IMR-90 (cell line): Measurements from ENCODE around the gene LRRC40. TPM values are rescaled to one million over a fixed set of nuclear protein-coding genes. Genes with fewer than 3 reads are reported as not detected.

Source experiments
- ATAC-seq: fragments of 200-7000 bp; cut with Tn5 transposase; 2 replicates; pipeline ENCODE4 v1.9.1; 2020; ENCODE audit warnings: low read depth, mild to moderate bottlenecking, moderate library complexity
- BruUV-seq: library from RNA; stranded (reverse); fragments of 400-500 nt; replicated peaks from 2 replicates; lab custom pipeline; 2021; lab: Mats Ljungman, UMichigan
- CTCF ChIA-PET: fragments of 300-600 bp; formaldehyde crosslinking; extraction: SDS; loops from one replicate; lab custom pipeline; 2021; ENCODE audit warnings: antibody characterized with exemption; lab: Yijun Ruan, JAX
- POLR2A ChIA-PET: fragments of 300-600 bp; sonication (Branson Sonifier 250); formaldehyde crosslinking; loops from one replicate; lab custom pipeline; 2022; ENCODE audit warnings: antibody characterized with exemption; ENCODE audit not compliant: unreplicated experiment; lab: Charles Lee
- DNase-seq: peaks from one replicate; pipeline ENCODE4 v3.0.0; 2013
- H2AFZ ChIP-seq: replicated peaks from 2 replicates; pipeline ENCODE3; 2013; ENCODE audit warnings: low read length, mild to moderate bottlenecking; ENCODE audit not compliant: poor library complexity
- H2AK5ac ChIP-seq: 2 replicates; pipeline ENCODE4 v1.6.1; 2013; ENCODE audit warnings: low read depth, low read length, inconsistent platforms
- H2AK9ac ChIP-seq: replicated peaks from 2 replicates; pipeline ENCODE3; 2013; ENCODE audit warnings: mild to moderate bottlenecking, low read depth, low read length, moderate library complexity; ENCODE audit not compliant: poor library complexity
- H2BK120ac ChIP-seq: 2 replicates; pipeline ENCODE4 v1.6.1; 2013; ENCODE audit warnings: low read depth, low read length, inconsistent platforms
- H2BK15ac ChIP-seq: 3 replicates; pipeline ENCODE4 v1.6.1; 2013; ENCODE audit warnings: low read depth, low read length, inconsistent platforms
- H2BK20ac ChIP-seq: 2 replicates; pipeline ENCODE4 v1.6.1; 2013; ENCODE audit warnings: low read depth, mild to moderate bottlenecking, inconsistent platforms, low read length, moderate library complexity
- H2BK5ac ChIP-seq: 2 replicates; pipeline ENCODE4 v1.6.1; 2013; ENCODE audit warnings: mild to moderate bottlenecking, low read depth, low read length, inconsistent platforms; ENCODE audit not compliant: poor library complexity, severe bottlenecking
- H3K14ac ChIP-seq: replicated peaks from 2 replicates; pipeline ENCODE4 v1.6.1; 2013; ENCODE audit warnings: low read depth, low read length, inconsistent platforms
- H3K18ac ChIP-seq: 2 replicates; pipeline ENCODE4 v1.6.1; 2013; ENCODE audit warnings: low read depth, low read length, control low read depth
- H3K23ac ChIP-seq: 2 replicates; pipeline ENCODE4 v1.6.1; 2013; ENCODE audit warnings: low read depth, low read length, inconsistent platforms
- H3K27ac ChIP-seq: 2 replicates; pipeline ENCODE4 v1.5.1; 2013; ENCODE audit warnings: mild to moderate bottlenecking, control low read depth, low read length; ENCODE audit not compliant: insufficient read depth
- H3K27me3 ChIP-seq: 2 replicates; pipeline ENCODE4 v1.6.1; 2013; ENCODE audit warnings: low read length; ENCODE audit not compliant: control insufficient read depth, insufficient read depth
- H3K36me3 ChIP-seq: 2 replicates; pipeline ENCODE4 v1.6.1; 2013; ENCODE audit warnings: low read length, mixed read lengths; ENCODE audit not compliant: control insufficient read depth, insufficient read depth
- H3K4ac ChIP-seq: 2 replicates; pipeline ENCODE4 v1.6.1; 2013; ENCODE audit warnings: low read depth, low read length, inconsistent platforms
- H3K4me1 ChIP-seq: 2 replicates; pipeline ENCODE4 v1.6.1; 2013; ENCODE audit warnings: low read length, mixed read lengths; ENCODE audit not compliant: control insufficient read depth, insufficient read depth
- H3K4me2 ChIP-seq: 2 replicates; pipeline ENCODE4 v1.6.1; 2013; ENCODE audit warnings: low read depth, mild to moderate bottlenecking, control low read depth, low read length, moderate library complexity
- H3K4me3 ChIP-seq: 2 replicates; pipeline ENCODE4 v1.5.1; 2013; ENCODE audit warnings: low read depth, mild to moderate bottlenecking, control low read depth, low read length, moderate library complexity; ENCODE audit not compliant: insufficient read depth
- H3K56ac ChIP-seq: 2 replicates; pipeline ENCODE4 v1.6.1; 2013; ENCODE audit warnings: low read length, inconsistent platforms; ENCODE audit not compliant: insufficient read depth; ENCODE audit errors: extremely low read depth
- H3K79me1 ChIP-seq, 2 experiments: 2 replicates each; pipeline ENCODE4 v1.6.1; 2013; ENCODE audit warnings: low read length in 2 of 2, inconsistent platforms in 1 of 2, low read depth in 1 of 2
- H3K9ac ChIP-seq: 2 replicates; pipeline ENCODE4 v1.6.1; 2013; ENCODE audit warnings: low read depth, low read length, control low read depth
- H3K9me1 ChIP-seq: 2 replicates; pipeline ENCODE4 v1.6.1; 2013; ENCODE audit warnings: low read length, inconsistent platforms; ENCODE audit not compliant: insufficient read depth
- H3K9me3 ChIP-seq: 2 replicates; pipeline ENCODE4 v1.6.1; 2013; ENCODE audit warnings: low read length; ENCODE audit not compliant: control insufficient read depth, insufficient read depth
- H4K20me1 ChIP-seq: 2 replicates; pipeline ENCODE4 v1.6.1; 2013; ENCODE audit warnings: low read length, inconsistent platforms; ENCODE audit not compliant: insufficient read depth
- H4K5ac ChIP-seq: 2 replicates; pipeline ENCODE4 v1.6.1; 2013; ENCODE audit warnings: mild to moderate bottlenecking, low read depth, low read length, control low read depth
- H4K8ac ChIP-seq, 2 experiments: 2 replicates each; pipeline ENCODE4 v1.6.1; 2013; ENCODE audit warnings: low read depth in 2 of 2, low read length in 2 of 2, control low read depth in 1 of 2, inconsistent platforms in 1 of 2
- H4K91ac ChIP-seq: 2 replicates; pipeline ENCODE4 v1.6.1; 2013; ENCODE audit warnings: low read depth, low read length, inconsistent platforms; ENCODE audit not compliant: insufficient read depth
- BHLHE40 ChIP-seq: fragments of 150-350 bp; IDR thresholded peaks from 2 replicates; pipeline ENCODE4 v1.6.1; 2016; ENCODE audit warnings: mild to moderate bottlenecking, low read depth, low read length
- CHD1 ChIP-seq: IDR thresholded peaks from 2 replicates; pipeline ENCODE4 v1.6.1; 2012; ENCODE audit warnings: low read depth, low read length, improper control_type of control experiment
- FOS ChIP-seq: fragments of 150-350 bp; IDR thresholded peaks from 2 replicates; pipeline ENCODE4 v1.6.1; 2016; ENCODE audit warnings: low read depth, low read length
- MAFK ChIP-seq: IDR thresholded peaks from 2 replicates; pipeline ENCODE4 v1.6.1; 2012; ENCODE audit warnings: low read depth, low read length, improper control_type of control experiment
- NFE2L2 ChIP-seq: fragments of 150-350 bp; IDR thresholded peaks from 2 replicates; pipeline ENCODE4 v1.6.1; 2016; ENCODE audit warnings: low read depth, mild to moderate bottlenecking, low read length
- POLR2A ChIP-seq: IDR thresholded peaks from 2 replicates; pipeline ENCODE4 v1.6.1; 2012; ENCODE audit warnings: mild to moderate bottlenecking, low read depth, low read length
- RAD21 ChIP-seq: IDR thresholded peaks from 2 replicates; pipeline ENCODE4 v1.6.1; 2012; ENCODE audit warnings: low read length, improper control_type of control experiment
- RCOR1 ChIP-seq: IDR thresholded peaks from 2 replicates; pipeline ENCODE4 v1.6.1; 2012; ENCODE audit warnings: mild to moderate bottlenecking, low read length, improper control_type of control experiment; ENCODE audit not compliant: insufficient replicate concordance
- dilution Hi-C: fragments of 300-500 bp; cut with HindIII; formaldehyde crosslinking; loops from one replicate; pipeline ENCODE4 v1.14.3; 2018; ENCODE audit warnings: low sequenced_read_pairs; ENCODE audit not compliant: unreplicated experiment
- in situ Hi-C: fragments of 300-500 bp; cut with MboI; formaldehyde crosslinking; loops from 3 replicates; pipeline ENCODE4 v1.14.3; 2019; ENCODE audit warnings: low sequenced_read_pairs, inconsistent platforms, mixed read lengths
- intact Hi-C: fragments of 100-400 bp; cut with micrococcal nuclease; formaldehyde crosslinking; loops from 2 replicates; pipeline ENCODE4 v1.10.0; 2022
- polyA plus RNA-seq, 3 experiments: library from polyadenylated mRNA; depleted of rRNA; stranded (reverse); fragments of >200 nt; gene quantifications; 2 replicates each; pipeline ENCODE4 v1.2.3, GENCODE V29; 2012; ENCODE audit warnings: low replicate concordance in 1 of 3
- total RNA-seq: library from RNA; depleted of rRNA; stranded (reverse); fragments of >200 nt; gene quantifications from 2 replicates; pipeline ENCODE4 v1.2.3, GENCODE V29; 2012

Gene LRRC40
- total and polyA plus RNA-seq, 2 of the 4 experiments (the other 2 are of a cell fraction): 11.1 to 17.4 TPM

GRCh38 chr1:70140343-70140742, 65.0 kb downstream of the LRRC40 start:
- no peak overlapping the region for H2AK5ac ChIP-seq
- no peaks in the 10 kb centered on the region for H3K9me3 ChIP-seq
- no peak overlapping the region for H2BK5ac ChIP-seq
- TF ChIP-seq MAFK: 0 out of 2 replicates have a peak, but pooled peaks have one; percentile 10
- 0 out of 2 replicates have a peak, but pooled peaks have one; percentile 27 for TF ChIP-seq NFE2L2
- no peak for TF ChIP-seq BHLHE40
- no peak for TF ChIP-seq CHD1
- TF ChIP-seq FOS: no peak
- no peak for TF ChIP-seq RCOR1
- no peak for TF ChIP-seq POLR2A
- no peak for TF ChIP-seq RAD21
- H3K14ac ChIP-seq: no peak overlapping the region
- H3K4me3 ChIP-seq: no peak overlapping the region
- H4K8ac ChIP-seq: no peak overlapping the region
- no peaks in the 10 kb centered on the region for H3K79me1 ChIP-seq
- no peaks in the 10 kb centered on the region; the same call in 1 of the 2 replicates for H3K4me1 ChIP-seq
- no peak overlapping the region for H3K27ac ChIP-seq
- H3K9me1 ChIP-seq: no peaks in the 10 kb centered on the region
- no peak overlapping the region for H4K5ac ChIP-seq
- no peak overlapping the region for H3K4ac ChIP-seq
- no TSS peak for BruUV-seq
- no peak overlapping the region for H2AFZ ChIP-seq
- H2BK20ac ChIP-seq: no peak overlapping the region
- H3K18ac ChIP-seq: no peak overlapping the region
- intact Hi-C loops (loop anchor here (5.0 to 10.0 kb wide), 2 partner anchors 398 to 1666 kb away; no protein-coding TSS in a partner anchor), in situ Hi-C loops (loop anchor here (25.0 kb wide), 1 partner anchor 103 kb away; no protein-coding TSS in a partner anchor), dilution Hi-C loops (no loop called here)
- ATAC-seq: peak; percentile 50
- DNase-seq: peak; percentile 78
- H3K4me2 ChIP-seq: no peak overlapping the region
- no peaks in the 10 kb centered on the region for H4K20me1 ChIP-seq
- no peak overlapping the region for H3K56ac ChIP-seq
- H3K9ac ChIP-seq: no peak overlapping the region
- POLR2A ChIA-PET: no interaction called here
- no peak overlapping the region for H4K91ac ChIP-seq
- H3K23ac ChIP-seq: no peak overlapping the region
- H3K36me3 ChIP-seq: no peaks in the 10 kb centered on the region
- H2BK120ac ChIP-seq: no peak overlapping the region
- CTCF ChIA-PET: interaction anchor here (0.6 kb wide), 1 partner anchor 1570 kb away, joined by 3 read pairs; no protein-coding TSS in a partner anchor
- no peak overlapping the region for H2BK15ac ChIP-seq
- no peak overlapping the region for H2AK9ac ChIP-seq
- no peaks in the 10 kb centered on the region for H3K27me3 ChIP-seq
